BE2C (cell line): ENCODE measurements around the gene GPR84.

Source experiments
- DNase-seq: peaks from one replicate; pipeline ENCODE4 v3.0.0-alpha.2; 2020
- H3K27me3 ChIP-seq: fragments of 250-450 bp; sonication (Bioruptor Pico); 2 replicates; pipeline ENCODE4 v1.5.1; 2020; ENCODE audit warnings: mild to moderate bottlenecking
- H3K36me3 ChIP-seq: fragments of 250-450 bp; sonication (Bioruptor Pico); 2 replicates; pipeline ENCODE4 v1.5.1; 2020; ENCODE audit warnings: mild to moderate bottlenecking
- H3K4me1 ChIP-seq: fragments of 250-450 bp; sonication (Bioruptor Pico); 2 replicates; pipeline ENCODE4 v1.5.1; 2020
- H3K4me3 ChIP-seq: 2 replicates; pipeline ENCODE4 v1.5.1; 2011; ENCODE audit warnings: low read depth, low read length
- H3K9me3 ChIP-seq: fragments of 250-450 bp; sonication (Bioruptor Pico); 2 replicates; pipeline ENCODE4 v1.5.1; 2020
- CTCF ChIP-seq: IDR thresholded peaks from 2 replicates; pipeline ENCODE4 v1.5.1; 2012; ENCODE audit warnings: mild to moderate bottlenecking, low read depth, low read length

Gene GPR84

GRCh38 chr12:54363047-54363446 lies 1.2 kb downstream of the GPR84 start:
- TF ChIP-seq CTCF = no peak
- no peaks in the 10 kb centered on the region for H3K27me3 ChIP-seq
- no peaks in the 10 kb centered on the region for H3K9me3 ChIP-seq
- no peaks in the 10 kb centered on the region for H3K36me3 ChIP-seq
- no peak for DNase-seq
- H3K4me3 ChIP-seq = no peak overlapping the region
- H3K4me1 ChIP-seq = peaks cover 23% of the 10 kb centered on the region

DNA sequence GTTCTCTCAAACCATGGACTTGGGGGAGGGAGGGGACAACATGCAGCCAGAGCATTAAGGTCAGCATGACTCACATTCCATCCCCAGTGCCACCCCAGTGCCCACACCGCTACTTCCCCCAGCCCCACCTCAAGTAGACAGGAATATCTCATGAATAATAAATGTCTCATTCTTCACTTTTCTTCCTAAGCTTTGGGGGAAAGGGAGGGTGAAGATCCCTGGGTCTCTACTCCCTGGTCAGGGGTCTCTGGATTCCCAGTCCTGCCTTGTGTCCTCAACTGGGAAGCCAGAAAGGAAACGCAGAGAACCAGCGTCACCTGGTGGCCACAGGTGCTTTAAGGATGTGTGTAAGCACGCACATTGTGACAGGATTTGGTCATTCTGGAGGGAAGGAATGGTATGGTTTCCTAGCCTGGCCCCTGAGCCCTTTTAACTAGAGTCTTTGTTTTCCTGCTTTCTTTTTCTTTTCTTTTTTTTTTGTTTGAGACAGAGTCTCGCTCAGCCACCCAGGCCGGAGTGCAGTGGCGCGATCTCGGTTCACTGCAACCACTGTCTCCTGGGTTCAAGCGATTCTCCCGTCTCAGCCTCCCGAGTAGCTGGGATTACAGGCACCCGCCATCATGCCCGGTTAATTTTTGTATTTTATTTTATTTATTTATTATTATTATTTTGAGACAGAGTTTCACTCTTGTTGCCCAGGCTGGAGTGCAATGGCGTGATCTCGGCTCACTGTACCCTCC lies 3.4 kb downstream of the GPR84 start:
- Histone ChIP-seq H3K27me3 (no peaks in the 10 kb centered on the region), H3K36me3 (no peaks in the 10 kb centered on the region), H3K4me3 (no peak overlapping the region), H3K9me3 (no peaks in the 10 kb centered on the region), H3K4me1 (peaks cover 22% of the 10 kb centered on the region)
- peak; percentile 94 for DNase-seq
- TF ChIP-seq CTCF = peak; percentile 99

- peaks cover 22% of the 10 kb centered on the region for H3K4me1 ChIP-seq
Observed at GRCh38 chr12:54359762-54360351, 4.4 kb downstream of the GPR84 start.

GRCh38 chr12:54358945-54359761 lies 5.1 kb downstream of the GPR84 start:
- no peak for TF ChIP-seq CTCF
- H3K4me1 ChIP-seq = peaks cover 22% of the 10 kb centered on the region
- H3K36me3 ChIP-seq = no peaks in the 10 kb centered on the region
- H3K27me3 ChIP-seq = no peaks in the 10 kb centered on the region
- peak overlapping the region; percentile 86 for H3K4me3 ChIP-seq
- DNase-seq = peak; percentile 98
- no peaks in the 10 kb centered on the region for H3K9me3 ChIP-seq

More at GRCh38 chr12:54359762-54360351, 4.4 kb downstream of the GPR84 start:
- Histone ChIP-seq H3K4me3 (peak overlapping the region; percentile 59), H3K9me3 (no peaks in the 10 kb centered on the region), H3K27me3 (no peaks in the 10 kb centered on the region), H3K36me3 (no peaks in the 10 kb centered on the region)
- no peak for DNase-seq
- no peak for TF ChIP-seq CTCF

GRCh38 chr12:54358191-54358944 lies 5.9 kb downstream of the GPR84 start:
- H3K36me3 ChIP-seq = no peaks in the 10 kb centered on the region
- H3K27me3 ChIP-seq = no peaks in the 10 kb centered on the region
- TF ChIP-seq CTCF = no peak
- no peak for DNase-seq
- no peaks in the 10 kb centered on the region for H3K9me3 ChIP-seq
- peaks cover 26% of the 10 kb centered on the region for H3K4me1 ChIP-seq
- H3K4me3 ChIP-seq = peak overlapping the region; percentile 86
